ENCODE measurements around the gene URB1. TPM values are rescaled to one million over a fixed set of nuclear protein-coding genes. Genes with fewer than 3 reads are reported as not detected.
A peak's percentile ranks its signal among the peaks of the same experiment; 100 is the strongest.
"Not testable (repeated sequence)": the region's sequence is repeated elsewhere in the genome, so short reads cannot be mapped to it uniquely, and the experiment has no call there.

Gene URB1
- total RNA-seq, 4 donors from 2014 or later, result 11.1 to 24.8 (median 17.9) TPM

GRCh38 chr21:32393677-32394001 is 827 bp upstream of the URB1 start:
- TF ChIP-seq CTCF (IDR thresholded peaks at IDR 0.05), result no peak
- no peak for TF ChIP-seq POLR2A (IDR thresholded peaks at IDR 0.05)
- intact Hi-C loops (cut with DNase I), result no loop called here
- DNase-seq, result no peak
- Histone ChIP-seq H3K9me3 (no peaks in the 10 kb centered on the region), H3K4me3 (peak overlapping the region; percentile 81 to 92 (median 92)), H3K4me1 (peaks cover 16 to 41% (median 20%) of the 10 kb centered on the region in 3 donors), H3K36me3 (peaks cover 0 to 15% (median 0%) of the 10 kb centered on the region in 3 donors), H3K27me3 (peaks cover 0 to 9% (median 0%) of the 10 kb centered on the region in 4 donors), H3K27ac (peak overlapping the region; percentile 89 to 95 (median 94))
- 51 to 55% methylated on average over 7 to 8 of the region's 9 CpGs for WGBS, 2 donors

GRCh38 chr21:32392299-32392879 is 423 bp downstream of the URB1 start:
- Histone ChIP-seq H3K27me3 (peaks cover 0 to 7% (median 0%) of the 10 kb centered on the region in 4 donors), H3K9me3 (no peaks in the 10 kb centered on the region), H3K36me3 (peaks cover 0 to 25% (median 0%) of the 10 kb centered on the region in 3 donors), H3K4me1 (peaks cover 16 to 53% (median 23%) of the 10 kb centered on the region in 3 donors), H3K4me3 (peak overlapping the region; percentile 81 to 92 (median 92)), H3K27ac (peak overlapping the region in 3 of 4 donors; percentile 89 to 94 (median 93))
- intact Hi-C loops (cut with DNase I), result no loop called here
- WGBS, 2 donors, result 0 to 1% methylated on average over 7 to 16 of the region's 32 CpGs
- no peak for DNase-seq
- TF ChIP-seq POLR2A (IDR thresholded peaks at IDR 0.05) (no peak), CTCF (IDR thresholded peaks at IDR 0.05) (no peak)

GRCh38 chr21:32391755-32392154 is 1.1 kb downstream of the URB1 start:
- Histone ChIP-seq H3K27me3 (peaks cover 0 to 7% (median 0%) of the 10 kb centered on the region in 4 donors), H3K36me3 (peaks cover 0 to 25% (median 0%) of the 10 kb centered on the region in 3 donors), H3K9me3 (no peaks in the 10 kb centered on the region), H3K27ac (no peak overlapping the region), H3K4me1 (peaks cover 21 to 59% (median 29%) of the 10 kb centered on the region in 3 donors), H3K4me3 (peak overlapping the region; percentile 81 to 92 (median 92))
- intact Hi-C loops (cut with DNase I), result no loop called here
- WGBS, 2 donors, result 57% methylated on average over 4 of the region's 4 CpGs
- TF ChIP-seq POLR2A (IDR thresholded peaks at IDR 0.05) (no peak), CTCF (IDR thresholded peaks at IDR 0.05) (no peak)
- DNase-seq, result no peak

- peaks cover 0 to 27% (median 0%) of the 10 kb centered on the region in 3 donors for H3K36me3 ChIP-seq
- peaks cover 30 to 70% (median 37%) of the 10 kb centered on the region in 3 donors for H3K4me1 ChIP-seq
- H3K9me3 ChIP-seq; H3K4me3 ChIP-seq; DNase-seq; intact Hi-C loops (cut with DNase I); H3K27me3 ChIP-seq; H3K27ac ChIP-seq: not testable (repeated sequence)
- 86 to 87% methylated on average over 5 to 8 of the region's 11 CpGs for whole genome bisulfite sequencing, 2 donors
Observed at GRCh38 chr21:32390537-32391224, 2.1 kb downstream of the URB1 start.

- Histone ChIP-seq H3K27ac (no peak overlapping the region), H3K4me1 (peaks cover 30 to 72% (median 37%) of the 10 kb centered on the region in 3 donors), H3K9me3 (no peaks in the 10 kb centered on the region), H3K4me3 (no peak overlapping the region), H3K36me3 (peaks cover 0 to 39% (median 3%) of the 10 kb centered on the region in 3 donors), H3K27me3 (no peaks in the 10 kb centered on the region)
- WGBS, 2 donors, result 64 to 76% methylated on average over 4 to 5 of the region's 5 CpGs
- DNase-seq, result no peak
- intact Hi-C loops (cut with DNase I), result no loop called here
- no peak for TF ChIP-seq CTCF (IDR thresholded peaks at IDR 0.05)
- TF ChIP-seq POLR2A (IDR thresholded peaks at IDR 0.05), result no peak
Observed at GRCh38 chr21:32389337-32390015, 3.3 kb downstream of the URB1 start.
